IPS-11a (cell line): ENCODE data around the gene INTS11.

Experiments used
- H3K4me3 ChIP-seq: one replicate; pipeline ENCODE4 v1.5.1; 2013; ENCODE audit warnings: low read depth, low read length, control low read depth

The INTS11 gene

DNA sequence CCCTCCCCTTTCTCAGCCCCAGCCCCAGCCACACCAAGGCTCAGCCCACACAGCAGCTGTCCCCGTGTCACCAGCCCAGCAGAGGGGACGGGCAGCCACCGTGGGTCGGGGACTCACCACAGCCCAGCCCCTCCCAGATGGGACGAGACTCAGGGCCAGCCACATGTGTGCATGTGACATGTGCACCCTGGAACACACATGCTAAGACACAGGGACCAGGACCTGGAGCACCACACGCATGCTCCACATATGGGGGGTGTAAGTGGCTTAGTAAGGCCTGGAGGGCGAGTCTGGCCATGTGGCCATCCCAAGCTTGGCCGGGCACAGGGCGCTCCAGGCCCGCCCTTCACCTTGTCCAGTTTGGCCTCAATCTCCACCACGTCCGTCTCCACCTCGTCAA, 20.7 kb downstream of the INTS11 start:
- no peak overlapping the region for H3K4me3 ChIP-seq

DNA sequence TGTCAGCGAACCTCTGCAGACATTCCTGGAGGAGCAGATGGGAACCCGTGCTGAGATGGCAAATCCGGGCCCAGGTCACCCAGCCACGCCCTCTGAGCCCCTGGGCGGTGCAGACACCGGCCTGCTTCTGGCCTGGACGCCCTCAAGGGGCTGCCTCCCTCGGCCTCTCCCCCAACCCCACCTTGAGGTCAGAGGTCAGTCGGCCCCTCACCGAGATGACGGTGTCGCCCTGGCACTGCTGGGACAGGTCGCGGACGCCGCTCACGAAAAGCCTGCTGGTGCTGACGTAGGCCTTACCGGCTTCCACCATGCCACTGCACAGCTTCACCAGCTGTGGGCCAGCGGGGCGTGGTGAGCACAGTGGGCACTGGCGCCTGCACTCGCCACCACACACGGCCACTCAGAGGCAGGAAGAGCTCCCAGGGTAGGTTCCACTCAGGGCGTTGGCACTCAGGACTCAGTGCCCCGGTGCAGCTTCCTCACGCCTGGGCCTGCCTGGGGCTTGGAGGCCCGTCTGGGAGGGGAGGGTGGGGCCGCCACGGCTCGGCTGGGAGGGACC, 21.4 kb downstream of the INTS11 start:
- H3K4me3 ChIP-seq: no peak overlapping the region

DNA sequence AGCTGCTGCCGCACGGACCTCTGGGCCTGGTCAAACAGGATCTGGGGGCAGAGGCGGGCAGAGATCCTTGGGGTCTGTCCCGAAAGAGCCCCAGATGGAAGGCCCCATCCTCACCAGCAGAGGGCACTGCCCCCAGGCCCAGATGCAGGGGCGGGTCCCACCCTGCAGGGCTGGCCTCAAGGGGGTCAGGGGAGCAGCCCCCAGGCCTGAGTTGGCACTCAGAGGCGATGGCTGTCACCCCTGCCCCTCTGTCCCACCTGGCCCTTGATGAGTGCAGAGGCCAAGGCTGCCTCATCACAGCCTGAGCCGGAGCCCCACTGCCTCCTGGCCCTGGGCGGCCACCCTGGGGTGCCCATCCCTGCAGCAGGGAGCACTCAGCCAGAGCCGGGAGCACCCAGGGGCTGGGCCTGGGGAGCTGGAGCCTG, 22.4 kb downstream of the INTS11 start:
- no peak overlapping the region for H3K4me3 ChIP-seq

DNA sequence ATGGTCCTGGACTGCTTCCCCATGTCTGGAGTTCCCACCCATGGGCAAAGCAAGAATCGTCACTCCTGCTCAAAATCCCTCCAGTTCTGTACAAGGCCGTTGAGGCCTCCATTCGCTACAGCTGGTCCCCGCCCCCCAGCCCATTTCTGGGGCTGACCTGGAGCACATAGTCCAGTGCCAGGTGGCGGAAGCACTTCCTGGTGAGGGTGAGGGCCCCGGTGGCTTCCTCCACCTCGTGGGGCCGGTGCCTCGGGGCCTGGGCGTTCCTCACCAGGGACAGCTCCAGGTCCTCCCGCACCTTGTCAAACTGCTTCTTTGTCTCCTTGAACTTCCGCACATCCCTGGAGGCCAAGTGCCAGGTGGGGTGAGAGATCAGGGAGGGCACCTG, 24.1 kb downstream of the INTS11 start:
- H3K4me3 ChIP-seq: no peak overlapping the region

DNA sequence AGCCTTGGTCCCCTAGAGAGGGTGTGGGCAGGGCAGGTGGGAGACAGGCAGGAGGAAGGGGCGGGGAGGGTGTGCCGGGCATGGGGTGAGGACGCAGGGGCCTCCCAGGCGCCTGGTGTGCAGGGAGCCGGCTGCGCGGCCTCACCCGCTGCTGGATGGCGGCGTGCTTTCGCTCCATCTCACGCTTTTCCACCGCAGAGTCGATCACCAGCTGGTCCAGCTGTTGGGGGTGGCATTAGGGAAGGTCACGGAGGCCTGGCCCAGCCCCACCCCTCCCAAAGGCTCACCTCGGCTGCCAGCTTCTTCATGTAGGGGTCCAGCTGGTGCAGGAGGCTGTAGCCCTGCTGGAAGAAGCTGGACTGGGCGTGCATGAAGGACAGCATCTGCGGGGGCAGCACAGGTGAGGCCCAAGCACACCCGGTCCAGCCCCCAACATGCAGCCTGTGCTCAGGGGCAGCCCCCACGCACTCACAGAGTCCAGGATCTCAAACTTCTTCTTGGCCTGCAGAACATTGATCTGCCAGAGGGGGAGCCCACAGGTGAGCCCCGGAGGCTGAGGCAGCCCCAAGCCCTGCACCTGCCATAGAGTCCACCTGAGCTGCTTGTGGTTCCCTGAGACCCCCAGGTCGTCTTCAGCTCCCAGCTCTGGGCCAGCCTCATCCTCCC, 24.6 kb downstream of the INTS11 start:
- H3K4me3 ChIP-seq: no peak overlapping the region

DNA sequence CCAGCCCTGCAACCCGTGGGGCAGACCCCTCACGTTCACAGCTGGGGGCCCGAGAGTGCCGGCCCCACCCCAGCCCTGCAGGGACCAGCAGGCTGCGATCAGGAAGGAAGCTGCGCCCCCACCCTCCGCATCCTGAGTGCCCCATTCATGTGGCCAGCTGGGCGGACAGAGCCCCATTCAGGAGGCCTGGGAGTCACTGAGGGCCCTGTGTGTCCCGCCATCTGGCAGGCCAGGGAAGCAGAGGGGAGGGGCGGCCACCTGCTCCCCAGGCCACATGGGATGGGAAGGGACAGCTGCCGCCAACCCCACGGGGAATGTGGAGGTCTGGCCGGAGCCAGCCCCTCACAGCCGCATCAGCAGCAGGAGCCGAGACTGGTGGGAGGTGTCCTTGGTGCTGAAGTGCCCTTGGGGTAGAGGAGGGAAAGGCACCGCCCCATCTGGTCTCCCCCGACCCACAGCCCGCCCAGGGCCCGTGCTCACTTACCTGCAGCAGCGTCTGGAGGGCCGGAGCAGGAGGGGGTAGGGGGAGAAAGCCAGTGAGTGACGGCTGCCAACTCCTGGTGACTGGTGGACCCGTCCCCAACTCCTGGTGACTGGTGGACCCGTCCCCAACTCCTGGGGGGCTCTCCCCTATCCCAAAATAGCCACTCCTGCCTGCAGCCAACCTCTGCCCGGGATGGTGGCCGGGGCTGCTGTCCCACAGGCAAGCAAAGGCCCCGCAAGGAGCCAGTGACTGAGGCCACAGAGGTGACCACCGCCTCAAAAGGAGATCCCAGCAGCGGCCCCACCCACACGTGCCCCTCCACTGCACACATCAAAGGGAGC, 25.4 kb downstream of the INTS11 start:
- no peak overlapping the region for H3K4me3 ChIP-seq

DNA sequence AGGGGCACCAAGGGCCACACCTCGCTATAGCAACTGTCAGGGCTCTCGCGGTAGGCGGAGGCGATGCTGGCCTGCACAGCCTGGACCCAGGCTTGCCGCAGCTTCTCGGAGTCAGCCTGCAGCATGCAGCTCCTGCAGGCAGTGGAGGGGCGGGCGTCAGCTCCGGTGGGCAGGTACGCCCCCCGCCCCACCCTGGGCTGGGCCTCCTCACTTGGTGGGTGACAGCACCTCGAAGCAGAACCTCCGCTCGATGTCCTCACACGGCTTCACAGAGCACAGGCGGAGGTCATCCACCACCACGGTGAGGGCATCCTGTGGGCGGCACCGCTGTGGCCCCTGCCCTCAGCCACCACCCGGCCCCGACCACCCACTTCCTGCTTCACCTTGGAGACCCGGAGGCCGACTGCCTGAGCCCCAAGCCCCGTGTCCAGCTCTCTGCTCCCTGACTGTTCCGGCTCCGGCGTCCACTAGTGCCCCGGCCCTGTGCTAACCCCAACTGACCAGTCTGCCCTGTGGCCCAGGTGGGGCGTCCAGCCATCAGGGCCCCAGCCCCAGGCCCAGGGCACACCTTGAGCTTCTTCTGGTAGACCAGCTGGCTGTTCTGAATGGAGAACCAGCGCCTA, 26.5 kb downstream of the INTS11 start:
- no peak overlapping the region for H3K4me3 ChIP-seq

DNA sequence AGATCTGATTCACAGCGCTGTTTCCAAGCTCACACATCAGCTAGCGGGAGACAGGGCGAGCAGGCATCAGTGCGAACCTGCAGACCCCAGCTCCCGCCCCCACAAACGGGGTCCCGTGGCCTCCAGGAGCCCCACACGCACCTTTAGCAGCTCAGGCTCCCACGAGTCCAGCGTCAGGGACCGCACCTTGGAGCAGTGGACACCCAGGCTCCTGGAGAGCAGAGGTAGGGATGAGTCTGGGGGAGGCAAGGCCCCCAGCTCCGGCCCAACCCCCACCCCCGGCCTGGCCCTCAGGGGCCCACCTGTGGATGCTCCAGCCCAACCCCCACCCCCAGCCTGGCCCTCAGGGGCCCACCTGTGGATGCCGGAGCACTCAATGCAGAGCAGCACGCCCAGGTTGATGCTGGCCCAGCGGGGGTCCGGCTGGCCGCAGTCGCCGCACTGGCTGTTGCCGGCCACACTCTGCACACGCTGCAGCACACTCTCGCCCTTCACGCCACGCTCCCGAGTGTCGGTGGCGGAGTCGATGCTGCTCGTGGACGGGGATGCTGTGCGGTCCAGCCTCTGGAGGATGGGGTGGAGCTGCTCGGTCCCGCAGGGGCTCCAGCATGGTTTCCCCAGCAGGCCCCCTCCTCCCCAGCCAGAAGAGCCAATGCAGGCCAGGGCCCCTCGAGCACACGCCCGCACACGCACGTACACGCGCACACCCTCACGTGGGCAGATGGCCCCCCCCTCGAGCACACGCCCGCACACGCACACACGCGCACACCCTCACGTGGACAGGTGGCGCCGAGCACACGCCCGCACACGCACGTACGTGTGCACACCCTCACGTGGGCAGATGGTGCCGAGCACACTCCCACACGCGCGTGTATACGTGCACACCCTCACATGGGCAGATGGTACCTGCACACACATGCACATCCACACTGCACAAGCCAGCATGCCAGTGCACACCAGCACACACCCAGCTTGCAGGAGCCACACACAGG, 28.1 kb downstream of the INTS11 start:
- H3K4me3 ChIP-seq: no peak overlapping the region

DNA sequence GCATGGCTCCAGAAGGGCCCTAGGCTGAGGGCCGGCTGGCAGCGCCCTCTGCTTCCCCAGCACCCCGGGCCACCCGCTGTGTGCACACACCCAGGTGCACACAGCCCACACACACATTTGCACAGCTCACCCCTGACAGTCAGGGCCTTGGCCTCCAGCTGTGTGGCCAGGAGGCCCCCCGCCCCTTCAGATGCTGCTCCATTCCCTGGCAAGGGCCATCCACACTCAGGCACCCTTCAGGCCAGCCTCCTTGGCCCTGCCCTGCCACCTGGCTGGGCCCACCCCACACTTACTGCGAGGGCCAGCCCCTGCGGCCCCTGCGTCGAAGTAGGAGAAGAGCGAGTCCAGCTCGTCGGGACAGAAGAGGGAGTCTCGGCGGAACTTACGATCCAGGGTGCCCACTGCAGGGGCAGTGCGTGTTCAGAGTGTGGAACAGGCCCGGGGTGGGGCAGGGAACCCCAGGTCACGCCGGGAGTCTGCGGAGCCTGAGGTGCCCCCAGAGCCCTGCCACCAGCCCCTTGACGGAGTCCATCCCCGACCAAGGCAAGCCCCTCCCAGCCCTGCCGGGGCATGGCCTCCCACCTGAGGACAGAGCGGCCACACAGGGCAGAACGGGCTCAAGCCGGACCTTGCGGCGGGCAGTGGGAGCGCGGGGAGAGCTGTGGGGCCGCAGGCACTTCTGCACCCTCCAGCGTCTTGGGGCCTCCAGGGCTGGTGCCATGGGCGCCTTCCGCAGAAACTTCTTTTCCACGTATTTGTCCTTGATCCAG, 29.1 kb downstream of the INTS11 start:
- no peak overlapping the region for H3K4me3 ChIP-seq

DNA sequence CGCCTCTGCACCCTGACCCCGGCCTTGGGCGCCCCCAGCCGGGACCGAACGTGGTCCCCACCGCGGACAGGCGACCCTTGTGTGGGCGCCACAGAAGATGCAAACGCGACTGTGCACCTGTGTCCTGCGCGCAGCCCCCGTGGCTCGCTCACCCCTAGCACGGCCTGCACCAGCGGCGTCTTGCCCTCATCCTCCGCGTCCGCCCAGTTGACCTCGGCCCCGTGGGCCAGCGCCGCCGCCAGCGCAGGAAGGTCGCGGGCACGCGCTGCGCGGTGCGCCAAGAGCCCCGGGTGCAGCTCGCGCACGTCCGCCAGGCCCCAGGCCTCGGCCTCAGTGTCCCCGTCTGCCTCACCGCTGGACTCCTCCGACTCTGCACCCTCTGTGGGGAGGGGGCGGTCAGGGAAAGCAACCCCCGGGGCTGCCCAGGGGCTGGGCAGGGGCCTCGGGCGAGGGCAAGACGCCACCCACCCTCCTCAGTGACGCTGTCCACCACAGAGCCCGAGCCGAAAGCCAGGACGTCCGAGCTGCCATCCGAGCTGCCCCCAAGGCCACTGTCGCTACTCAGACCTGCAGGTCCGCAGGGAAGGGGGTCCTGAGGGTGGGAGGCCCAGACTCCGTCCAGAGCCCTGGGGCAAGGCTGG, 30.1 kb downstream of the INTS11 start:
- H3K4me3 ChIP-seq: no peak overlapping the region

DNA sequence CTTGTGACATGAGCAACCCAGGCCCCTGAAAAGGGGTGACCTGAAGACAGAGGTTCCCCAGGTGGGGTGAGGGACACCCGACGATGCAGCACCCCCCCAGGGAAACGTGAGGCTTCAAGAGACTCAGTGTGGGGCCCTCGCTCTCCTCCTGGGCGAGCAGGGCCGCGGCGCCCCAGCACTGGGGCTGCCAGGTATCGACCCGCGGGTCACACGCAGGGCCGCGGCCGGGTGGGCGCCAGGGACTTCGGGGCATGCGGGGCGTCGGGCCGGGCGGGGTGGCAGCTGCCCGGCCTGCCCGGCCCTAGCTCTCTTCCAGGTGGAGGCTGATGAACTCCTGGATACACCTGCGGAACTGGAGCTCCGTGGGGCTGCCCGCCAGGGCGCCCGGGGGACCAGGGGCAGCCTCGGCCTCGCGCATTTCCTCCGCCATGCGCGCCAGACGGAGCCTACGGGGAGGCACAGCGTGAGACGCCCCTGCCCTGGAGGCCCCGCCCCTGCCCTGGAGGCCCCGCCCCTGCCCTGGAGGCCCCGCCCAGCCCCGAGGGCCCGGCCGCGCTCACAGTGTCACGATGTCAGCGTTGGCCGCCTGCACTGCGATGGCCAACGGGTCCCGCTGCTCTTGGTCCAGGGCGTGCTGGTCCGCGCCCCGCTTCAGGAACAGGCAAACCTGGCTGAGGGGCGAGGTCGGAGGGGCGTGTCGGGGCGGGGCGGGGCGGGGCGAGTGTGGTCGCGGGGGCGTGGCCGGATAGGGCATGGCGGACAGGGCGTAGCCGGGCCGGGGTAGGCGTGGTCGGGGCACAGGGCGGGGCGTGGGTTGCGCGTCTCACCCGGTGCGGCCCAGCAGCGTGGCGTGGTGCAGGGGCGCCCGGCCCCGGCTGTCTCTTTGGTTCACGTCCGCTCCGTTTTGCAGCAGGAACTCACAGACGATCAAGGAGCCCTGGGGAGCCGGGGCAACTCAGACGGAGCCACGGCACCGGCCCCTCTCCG, 30.9 kb downstream of the INTS11 start:
- no peak overlapping the region for H3K4me3 ChIP-seq

DNA sequence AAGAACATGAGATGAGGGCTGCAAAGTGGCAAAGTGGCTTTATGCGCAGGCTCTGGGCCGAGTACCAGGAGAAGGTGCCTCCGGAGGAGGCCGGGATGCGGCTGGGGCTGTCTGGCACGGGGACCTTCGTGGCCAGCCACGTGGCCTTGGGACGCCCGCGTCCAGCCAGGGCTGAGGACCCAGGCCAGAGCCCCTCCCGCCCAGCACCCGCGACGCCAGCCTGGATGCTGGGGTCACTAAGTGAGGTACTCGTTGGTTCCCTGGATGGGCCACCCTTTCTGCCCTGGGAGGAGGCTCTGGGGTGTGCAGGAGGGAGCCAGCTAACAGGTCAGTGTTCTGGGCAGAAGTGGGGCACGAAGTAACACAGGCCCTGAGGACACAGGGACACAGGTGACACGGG, 31.6 kb downstream of the INTS11 start:
- H3K4me3 ChIP-seq: no peak overlapping the region

DNA sequence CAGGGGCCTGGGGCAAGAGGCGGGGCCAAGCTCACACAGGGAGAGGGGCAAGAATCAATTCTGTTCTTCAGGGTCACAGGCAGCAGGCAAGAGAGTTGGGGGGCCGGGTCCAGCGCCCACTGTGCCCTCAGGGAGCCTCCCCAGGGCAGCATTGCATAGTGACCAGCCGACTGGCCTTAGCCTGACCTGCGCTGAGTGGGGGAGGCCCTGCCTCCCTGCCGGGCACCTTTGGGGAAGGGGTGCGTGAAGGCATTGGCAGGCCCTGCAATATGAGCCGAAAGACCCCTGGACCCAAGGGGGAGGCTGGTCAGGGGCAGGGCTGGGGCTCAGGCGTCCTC, 32.0 kb downstream of the INTS11 start:
- no peak overlapping the region for H3K4me3 ChIP-seq

DNA sequence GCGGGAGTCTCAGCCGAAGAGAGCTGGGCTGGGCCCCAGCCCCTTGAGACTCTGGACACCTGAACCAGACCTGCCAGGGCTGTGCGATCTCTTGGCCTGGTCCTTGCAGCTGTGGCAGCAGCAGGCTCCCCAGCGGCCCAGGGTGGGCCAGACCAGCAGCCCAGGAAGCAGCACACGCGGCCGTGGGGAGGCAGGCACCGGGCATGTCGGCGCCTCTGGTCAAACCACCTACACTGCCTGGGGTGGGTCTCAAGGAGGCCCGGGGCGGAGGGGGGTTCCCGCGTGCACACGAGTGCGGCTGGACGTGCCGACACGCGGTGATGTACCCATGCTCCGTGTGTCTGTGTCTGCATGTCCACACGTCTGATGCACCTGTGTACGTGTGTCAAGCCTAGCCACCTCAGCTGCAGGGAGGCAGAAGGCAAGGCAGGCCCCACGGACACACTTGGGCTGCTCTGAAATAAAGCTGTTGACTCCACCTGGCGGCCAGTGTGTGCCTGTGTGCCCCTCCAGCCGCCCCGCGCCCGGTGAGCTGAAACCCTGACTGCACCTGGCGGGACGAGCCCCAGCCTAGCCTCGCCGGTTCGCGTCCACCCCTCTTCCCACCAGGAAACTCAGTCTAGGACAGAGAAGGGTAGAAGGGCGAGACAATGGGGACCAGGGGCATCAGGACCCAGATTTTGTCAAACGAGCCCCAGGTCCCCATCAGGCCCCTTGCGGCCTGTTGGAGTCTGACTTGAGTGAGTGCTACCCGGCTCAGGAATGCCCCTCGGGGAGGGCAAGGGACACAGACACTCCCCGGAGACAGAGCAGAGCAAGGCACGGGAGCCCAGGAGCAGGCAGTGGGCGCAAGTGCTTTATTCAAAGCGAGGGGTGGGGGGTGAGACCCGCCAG, 32.7 kb downstream of the INTS11 start:
- no peak overlapping the region for H3K4me3 ChIP-seq

DNA sequence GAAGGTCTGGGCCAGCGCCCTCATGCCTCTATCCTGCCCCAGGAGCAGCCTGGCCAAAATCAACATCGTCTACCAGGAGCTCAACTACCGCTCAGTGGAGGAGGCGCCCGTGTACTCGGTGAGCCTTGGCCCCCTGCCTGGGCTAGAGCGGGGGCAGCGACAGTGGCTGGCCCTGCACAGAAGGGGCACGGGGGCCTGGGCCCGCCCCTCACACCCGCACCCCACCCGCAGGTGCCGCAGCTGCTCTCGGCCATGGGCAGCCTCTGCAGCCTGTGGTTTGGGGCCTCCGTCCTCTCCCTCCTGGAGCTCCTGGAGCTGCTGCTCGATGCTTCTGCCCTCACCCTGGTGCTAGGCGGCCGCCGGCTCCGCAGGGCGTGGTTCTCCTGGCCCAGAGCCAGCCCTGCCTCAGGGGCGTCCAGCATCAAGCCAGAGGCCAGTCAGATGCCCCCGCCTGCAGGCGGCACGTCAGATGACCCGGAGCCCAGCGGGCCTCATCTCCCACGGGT, 33.4 kb downstream of the INTS11 start:
- no peak overlapping the region for H3K4me3 ChIP-seq

DNA sequence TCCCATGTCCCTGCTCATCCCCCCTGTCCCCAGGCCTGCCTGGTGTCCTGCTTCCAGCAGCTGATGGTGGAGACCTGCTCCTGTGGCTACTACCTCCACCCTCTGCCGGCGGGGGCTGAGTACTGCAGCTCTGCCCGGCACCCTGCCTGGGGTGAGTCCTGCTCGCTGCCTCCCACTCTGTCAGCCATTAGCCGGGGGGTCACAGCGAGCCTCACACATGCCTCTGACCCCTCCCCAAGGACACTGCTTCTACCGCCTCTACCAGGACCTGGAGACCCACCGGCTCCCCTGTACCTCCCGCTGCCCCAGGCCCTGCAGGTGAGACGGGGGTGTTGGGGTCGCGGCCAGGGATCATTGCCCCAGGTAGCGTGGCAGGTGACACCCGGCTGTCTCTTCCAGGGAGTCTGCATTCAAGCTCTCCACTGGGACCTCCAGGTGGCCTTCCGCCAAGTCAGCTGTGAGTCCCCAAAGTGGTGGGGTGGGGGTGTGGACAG, 34.2 kb downstream of the INTS11 start:
- H3K4me3 ChIP-seq: no peak overlapping the region
